C4-2B (cell line): ENCODE data around the gene NFKBIL1.

ENCODE experiments used
- H3K27ac ChIP-seq: fragments of 450-650 bp; 2 replicates; pipeline ENCODE4 v1.5.1; 2017
- CTCF ChIP-seq: fragments of 450-650 bp; conservative IDR thresholded peaks from 2 replicates; pipeline ENCODE4 v1.5.1; 2017; ENCODE audit warnings: mild to moderate bottlenecking
- ZFX ChIP-seq: fragments of 450-650 bp; IDR thresholded peaks from 2 replicates; pipeline ENCODE4 v1.6.1; 2017

Gene NFKBIL1

GRCh38 chr6:31531771-31532643 lies 15.4 kb upstream of the NFKBIL1 start:
- TF ChIP-seq ZFX = no peak
- no peak overlapping the region for H3K27ac ChIP-seq

- H3K27ac ChIP-seq = no peak overlapping the region
- no peak for TF ChIP-seq ZFX
- TF ChIP-seq CTCF = no peak
Measured at GRCh38 chr6:31532644-31533454, 14.6 kb upstream of the NFKBIL1 start.

GRCh38 chr6:31533455-31533841 lies 14.0 kb upstream of the NFKBIL1 start:
- no peak overlapping the region for H3K27ac ChIP-seq
- TF ChIP-seq CTCF (no peak), ZFX (no peak)

GRCh38 chr6:31534011-31534410 lies 13.4 kb upstream of the NFKBIL1 start:
- TF ChIP-seq CTCF (no peak), ZFX (no peak)

GRCh38 chr6:31534521-31535040 lies 12.8 kb upstream of the NFKBIL1 start:
- TF ChIP-seq CTCF = no peak
- no peak for TF ChIP-seq ZFX
- H3K27ac ChIP-seq = no peak overlapping the region

More at GRCh38 chr6:31534011-31534410, 13.4 kb upstream of the NFKBIL1 start:
- no peak overlapping the region for H3K27ac ChIP-seq

GRCh38 chr6:31535538-31536324 lies 11.7 kb upstream of the NFKBIL1 start:
- no peak overlapping the region for H3K27ac ChIP-seq
- TF ChIP-seq ZFX (no peak), CTCF (no peak)

- no peak overlapping the region for H3K27ac ChIP-seq
- TF ChIP-seq CTCF = no peak
- TF ChIP-seq ZFX = no peak
Measured at GRCh38 chr6:31538805-31539400, 8.5 kb upstream of the NFKBIL1 start.
